ENCODE data around the gene NOC3L. TPM values are rescaled to one million over a fixed set of nuclear protein-coding genes. Genes with fewer than 3 reads are reported as not detected.

Gene NOC3L
- total RNA-seq, 1 donor from 2014 or later: 11.0 TPM

DNA sequence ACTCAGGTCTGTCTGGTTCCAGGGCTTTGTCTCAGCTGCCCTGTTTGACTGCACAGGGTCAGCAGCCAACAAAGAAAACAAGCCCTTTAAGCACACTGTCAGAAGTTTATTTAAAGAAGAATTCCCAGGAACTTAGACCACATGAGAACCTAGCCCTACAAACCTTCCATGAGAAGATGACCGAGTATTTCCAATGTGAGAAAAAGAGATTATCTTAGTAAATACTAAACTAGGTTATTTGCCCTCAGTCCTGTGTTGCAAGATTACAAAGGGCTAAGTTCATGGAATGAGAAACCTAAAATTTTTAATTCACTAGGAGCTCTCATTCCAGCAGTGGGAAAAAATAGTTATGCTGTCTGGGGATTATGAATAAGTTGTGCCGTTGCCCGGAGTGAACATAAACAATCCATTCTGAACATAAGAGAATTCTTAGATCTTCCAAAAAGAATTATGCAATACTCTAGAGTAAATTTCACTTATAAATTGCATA is 46.7 kb downstream of the NOC3L start:
- DNase-seq: no peak
- ATAC-seq: peak; percentile 38
- intact Hi-C loops (cut with micrococcal nuclease): loop anchor here (10.0 kb wide), 1 partner anchor 241 kb away; no protein-coding TSS in a partner anchor

DNA sequence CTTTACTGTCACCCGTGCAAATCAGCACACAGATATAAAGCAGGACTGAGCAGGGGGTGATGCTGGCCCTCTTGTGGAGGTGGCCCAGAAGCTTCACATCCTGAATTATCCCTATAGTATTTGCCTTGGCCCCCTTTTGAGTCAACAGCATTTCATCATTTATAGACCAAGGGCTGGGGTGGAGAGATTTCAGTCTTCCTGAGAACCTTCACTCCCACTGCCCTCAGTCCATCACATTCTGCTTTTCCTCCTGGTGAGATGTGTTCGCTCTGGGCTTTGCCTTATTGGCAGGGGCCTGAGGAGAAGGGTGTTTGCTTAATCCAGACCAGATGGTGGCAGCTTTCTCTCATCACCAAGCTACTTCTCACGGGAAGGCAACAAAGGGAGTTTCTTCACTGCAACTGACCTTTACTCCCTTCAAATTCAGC is 47.7 kb downstream of the NOC3L start:
- intact Hi-C loops (cut with micrococcal nuclease): loop anchor here (10.0 kb wide), 1 partner anchor 240 kb away; no protein-coding TSS in a partner anchor
- DNase-seq: no peak
- peak; percentile 55 for ATAC-seq

DNA sequence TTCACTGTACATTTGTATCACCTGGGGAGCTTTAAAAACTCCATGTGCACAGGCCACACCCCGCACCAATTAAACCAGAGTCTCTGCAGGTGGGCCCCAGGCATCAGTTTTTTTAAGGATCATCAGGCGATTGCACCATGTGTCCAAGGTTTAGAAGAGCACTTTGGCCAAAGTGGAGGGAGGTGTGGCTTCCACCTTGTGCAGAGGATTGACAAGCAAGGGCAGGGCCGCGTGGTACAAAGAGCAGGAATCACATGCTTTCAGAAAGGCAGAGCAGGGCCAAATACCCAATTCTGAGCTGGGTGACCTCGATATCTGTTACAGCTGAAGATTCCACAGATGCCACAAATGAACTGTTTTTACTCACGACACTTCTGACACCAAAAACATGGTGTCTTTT is 52.4 kb downstream of the NOC3L start:
- ATAC-seq (no peak), DNase-seq (no peak)
- intact Hi-C loops (cut with micrococcal nuclease): loop anchor here (10.0 kb wide), 1 partner anchor 236 kb away; no protein-coding TSS in a partner anchor

DNA sequence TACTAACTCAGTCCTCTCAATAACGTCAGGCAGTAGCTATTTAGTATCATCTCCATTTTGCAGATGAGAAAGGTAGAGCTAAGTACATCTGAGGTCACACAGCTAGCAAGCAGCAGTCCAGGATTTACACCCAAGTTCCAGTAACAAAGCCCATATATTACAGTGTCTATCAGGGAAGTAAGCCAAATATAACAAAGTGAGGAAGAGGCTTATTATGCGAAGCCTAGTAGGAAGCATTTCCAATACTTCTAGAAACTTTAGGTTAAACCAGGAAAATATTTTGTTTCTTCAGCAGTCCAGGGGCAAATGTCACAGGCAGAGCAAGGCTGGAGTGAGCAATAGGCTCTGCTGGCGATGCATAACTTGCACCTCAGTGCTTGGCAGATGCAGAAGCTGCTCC is 53.9 kb downstream of the NOC3L start:
- ATAC-seq (no peak), DNase-seq (no peak)
- intact Hi-C loops (cut with micrococcal nuclease): no loop called here

DNA sequence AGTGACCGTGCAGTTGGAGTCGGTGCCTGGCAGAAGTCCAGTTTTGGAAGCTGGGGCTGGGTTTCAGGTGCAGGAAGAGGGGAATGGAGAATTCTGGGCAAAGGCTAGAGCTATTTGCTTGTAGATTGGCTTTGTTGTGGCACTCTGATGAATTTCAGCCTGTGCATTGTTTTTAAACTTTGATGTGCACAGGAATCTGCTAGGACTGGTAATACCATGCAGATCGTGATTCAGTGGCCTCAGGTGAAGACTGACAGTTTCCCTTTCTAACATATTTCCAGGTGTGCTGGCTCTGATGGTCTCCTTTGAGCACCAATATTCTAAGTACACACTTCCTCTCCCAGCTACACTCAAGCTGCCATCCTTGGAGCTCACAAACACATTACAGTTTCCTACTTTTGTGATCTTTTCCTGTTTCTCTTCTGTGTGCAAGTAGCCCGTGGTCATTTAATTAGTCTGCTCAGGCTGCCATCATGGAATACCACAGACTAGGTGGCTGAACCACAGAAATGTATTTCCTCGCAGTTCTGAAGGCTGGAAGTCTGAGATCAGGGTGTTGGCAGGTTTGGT is 55.6 kb downstream of the NOC3L start:
- ATAC-seq (no peak), DNase-seq (no peak)
- intact Hi-C loops (cut with micrococcal nuclease): no loop called here

DNA sequence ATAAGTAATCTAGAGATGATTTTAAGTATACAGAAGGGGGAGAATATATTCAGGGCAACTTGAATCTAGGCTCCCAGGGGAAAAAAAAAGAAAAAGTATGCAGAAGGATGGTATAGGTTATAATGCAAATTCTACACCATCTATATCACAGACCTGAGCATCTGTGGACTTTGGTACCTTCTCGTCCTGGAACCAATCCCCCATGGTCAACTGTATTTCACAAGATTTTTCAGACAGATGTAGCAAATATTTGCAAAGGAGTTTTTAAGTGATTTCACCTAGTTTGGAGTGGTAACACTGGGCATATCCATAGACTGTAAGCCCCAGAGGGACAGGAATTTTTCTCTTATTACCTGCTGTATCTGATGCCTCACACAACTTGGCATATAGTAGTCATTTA is 58.8 kb downstream of the NOC3L start:
- intact Hi-C loops (cut with micrococcal nuclease): no loop called here
- DNase-seq: no peak
- no peak for ATAC-seq

DNA sequence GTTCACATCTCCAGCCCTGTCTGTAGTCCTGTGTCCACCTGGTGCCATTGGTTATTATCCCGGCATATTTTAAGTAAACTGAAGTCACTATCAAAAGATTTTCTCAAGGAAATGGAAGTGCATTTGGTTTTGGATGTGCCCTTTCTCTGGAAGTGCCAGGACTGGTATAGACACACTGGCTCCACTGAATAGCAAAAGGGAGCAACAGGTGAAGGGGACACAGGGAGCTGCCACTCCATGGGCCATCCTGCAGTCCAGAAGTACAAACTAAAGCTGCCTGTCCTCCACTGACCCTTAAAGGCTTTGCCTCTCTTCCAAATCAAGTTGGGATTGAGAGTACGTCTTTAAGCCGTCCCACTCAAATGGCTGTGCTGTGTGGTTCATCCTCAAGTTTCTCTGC is 62.7 kb downstream of the NOC3L start:
- DNase-seq (no peak), ATAC-seq (no peak)
- intact Hi-C loops (cut with micrococcal nuclease): no loop called here

DNA sequence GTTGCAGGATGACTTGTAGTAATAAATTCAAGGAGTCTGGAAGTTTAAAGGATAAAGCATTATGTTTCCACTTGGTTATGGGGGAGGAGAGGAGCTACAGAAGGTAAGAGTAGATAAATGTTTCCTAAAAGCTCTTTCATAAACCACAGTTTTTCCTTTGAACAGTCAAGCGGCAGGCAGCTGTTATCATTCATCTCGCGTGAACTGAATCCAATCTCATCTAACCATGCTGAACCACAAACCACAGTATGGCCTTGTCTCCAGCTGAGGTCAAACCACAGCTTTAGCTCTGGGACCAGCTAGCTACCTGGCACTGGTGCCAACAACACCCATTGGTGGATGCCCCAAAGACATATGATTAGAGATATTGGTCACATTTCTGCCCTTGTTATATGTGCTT is 63.3 kb downstream of the NOC3L start:
- no peak for DNase-seq
- ATAC-seq: no peak
- intact Hi-C loops (cut with micrococcal nuclease): no loop called here

DNA sequence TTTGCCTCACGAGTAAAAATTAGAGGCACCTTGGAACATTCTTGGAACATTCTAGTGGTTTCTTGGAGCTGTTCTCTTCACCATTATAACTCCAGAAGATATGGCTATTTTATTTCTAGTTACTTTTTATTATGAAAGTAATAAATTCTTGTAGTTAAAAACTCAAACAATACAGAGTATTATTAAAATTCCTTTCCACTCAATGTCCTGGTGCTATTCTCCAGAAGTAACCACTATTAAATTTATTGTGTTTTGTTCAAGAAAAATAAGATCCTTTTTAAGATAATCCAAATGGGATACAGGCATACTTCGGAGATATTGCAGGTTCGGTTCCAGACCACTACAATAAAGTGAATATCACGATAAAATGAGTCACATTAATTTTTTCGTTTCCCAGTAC is 68.6 kb downstream of the NOC3L start:
- ATAC-seq (no peak), DNase-seq (no peak)
- intact Hi-C loops (cut with micrococcal nuclease): no loop called here

DNA sequence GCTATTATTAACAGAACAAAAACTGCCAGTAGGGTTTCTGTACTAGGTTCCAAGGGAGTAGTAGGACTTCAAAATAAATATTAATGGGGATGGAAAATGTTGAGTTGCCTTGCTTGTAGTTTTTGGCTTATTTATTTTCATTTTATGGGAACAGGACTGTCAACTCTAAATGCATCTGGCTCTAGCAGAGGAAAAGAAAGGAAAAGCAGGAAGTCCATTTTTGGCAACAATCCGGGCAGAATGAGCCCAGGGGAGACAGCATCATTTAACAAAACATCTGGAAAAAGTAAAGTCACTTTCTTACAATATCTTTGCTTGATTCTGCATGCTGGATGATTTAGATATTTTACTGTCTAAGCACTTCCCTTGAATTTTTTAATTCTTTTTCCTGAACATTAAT is 69.4 kb downstream of the NOC3L start:
- DNase-seq: no peak
- ATAC-seq: peak; percentile 90
- intact Hi-C loops (cut with micrococcal nuclease): no loop called here

DNA sequence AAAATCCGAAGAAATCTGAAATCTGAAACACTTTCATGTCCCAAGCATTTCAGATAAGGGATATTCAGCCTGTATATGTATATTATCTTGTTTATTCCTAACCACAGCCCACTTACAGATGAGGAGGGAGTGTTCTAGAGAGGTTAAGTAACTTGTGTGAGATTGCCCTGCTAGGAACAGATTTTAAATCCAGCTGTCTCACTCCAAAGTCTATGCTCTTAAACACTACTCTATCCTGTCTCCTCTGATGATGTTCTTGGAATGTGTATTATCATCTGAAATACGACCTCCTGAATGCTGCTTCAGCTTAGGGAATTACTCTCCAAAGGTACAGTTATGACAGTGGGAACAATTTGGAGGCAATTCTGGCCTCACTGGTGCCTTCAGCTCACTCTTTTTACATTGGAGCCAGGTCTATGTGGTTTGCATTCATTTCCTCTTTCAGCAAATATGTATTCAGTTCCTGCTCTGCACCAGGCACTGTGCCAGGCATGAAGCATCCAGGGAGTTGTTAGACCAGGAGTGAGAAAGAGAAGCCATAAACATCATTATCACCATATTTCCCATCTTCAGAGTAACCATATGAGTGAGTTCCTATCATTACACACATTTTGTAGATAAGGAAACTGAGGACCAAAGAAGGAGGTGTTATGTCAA is 70.2 kb downstream of the NOC3L start:
- DNase-seq (peak; percentile 71), ATAC-seq (peak; percentile 75)
- intact Hi-C loops (cut with micrococcal nuclease): no loop called here

DNA sequence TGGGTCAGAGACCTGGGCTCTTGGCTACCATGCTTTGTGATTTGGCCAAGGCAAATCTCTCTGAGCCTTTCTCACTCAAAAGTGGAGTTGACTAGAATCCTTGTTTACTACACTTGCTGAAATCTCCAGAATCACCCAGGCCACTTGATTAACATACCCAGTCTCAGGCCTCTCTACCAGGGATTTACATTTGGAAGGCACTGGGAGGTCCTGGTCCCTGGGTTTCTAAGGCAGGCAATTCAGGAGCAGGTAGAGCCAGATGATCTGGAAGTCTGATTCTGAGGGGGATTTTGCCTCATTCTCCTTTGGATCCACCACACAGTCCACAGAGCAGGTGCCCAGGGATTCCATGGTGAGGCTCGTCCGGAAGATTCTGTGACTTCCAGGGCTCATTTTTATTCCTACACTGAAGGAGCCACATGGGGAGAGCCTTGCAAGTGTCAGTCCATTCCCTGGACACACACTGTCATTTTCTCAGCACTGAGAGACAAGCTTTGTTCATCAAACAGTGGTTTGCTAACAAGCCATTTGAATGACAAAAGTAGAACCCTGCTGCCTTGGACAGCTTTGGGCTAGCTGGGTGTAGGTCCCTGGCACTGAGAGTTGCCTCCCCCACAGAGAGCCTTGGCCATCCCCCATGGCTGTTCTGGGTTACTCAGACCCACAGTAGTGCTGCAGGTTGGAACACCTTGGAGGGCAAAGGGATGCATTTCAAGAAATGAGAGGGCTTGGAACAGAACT is 74.2 kb downstream of the NOC3L start:
- ATAC-seq (no peak), DNase-seq (no peak)
- intact Hi-C loops (cut with micrococcal nuclease): no loop called here

DNA sequence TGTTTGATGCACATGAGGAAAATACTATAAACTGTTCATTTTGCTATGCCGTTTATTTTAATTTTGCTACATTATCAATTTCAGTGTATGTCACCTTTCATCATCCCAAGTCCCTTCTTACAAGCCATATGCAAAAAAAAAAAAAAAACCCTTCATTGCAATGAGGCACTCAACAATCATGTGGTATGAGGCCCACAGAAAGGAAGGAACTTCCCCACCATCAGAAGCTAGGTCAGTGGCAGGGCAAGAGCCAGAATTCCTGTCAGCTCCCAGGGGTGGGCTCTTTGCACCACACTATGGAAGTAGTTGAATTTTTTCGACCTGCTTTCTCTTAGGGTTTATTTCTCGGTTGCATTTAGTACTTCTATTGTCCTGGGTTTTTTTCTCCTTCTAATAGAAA is 75.4 kb downstream of the NOC3L start:
- DNase-seq: no peak
- ATAC-seq: no peak
- intact Hi-C loops (cut with micrococcal nuclease): no loop called here

DNA sequence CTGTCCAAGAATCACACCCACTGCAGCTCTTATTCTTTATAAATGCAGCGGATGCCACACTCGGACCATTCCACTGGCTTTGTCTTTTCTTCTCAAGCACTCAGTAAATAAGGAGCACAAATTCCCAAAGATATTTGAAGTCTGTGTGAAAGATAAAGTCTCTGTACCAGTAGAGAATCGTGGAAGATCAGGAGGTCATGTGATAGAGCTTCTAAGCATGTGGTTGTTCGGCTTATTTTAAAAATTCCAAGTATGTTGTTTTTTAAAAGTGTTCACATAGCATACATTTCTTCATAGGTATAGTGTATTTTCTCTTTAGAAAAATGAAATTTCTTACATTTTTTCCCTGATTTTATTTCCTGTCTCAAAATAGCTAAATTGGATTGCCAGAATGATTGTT is 75.8 kb downstream of the NOC3L start:
- intact Hi-C loops (cut with micrococcal nuclease): no loop called here
- ATAC-seq (no peak), DNase-seq (no peak)

DNA sequence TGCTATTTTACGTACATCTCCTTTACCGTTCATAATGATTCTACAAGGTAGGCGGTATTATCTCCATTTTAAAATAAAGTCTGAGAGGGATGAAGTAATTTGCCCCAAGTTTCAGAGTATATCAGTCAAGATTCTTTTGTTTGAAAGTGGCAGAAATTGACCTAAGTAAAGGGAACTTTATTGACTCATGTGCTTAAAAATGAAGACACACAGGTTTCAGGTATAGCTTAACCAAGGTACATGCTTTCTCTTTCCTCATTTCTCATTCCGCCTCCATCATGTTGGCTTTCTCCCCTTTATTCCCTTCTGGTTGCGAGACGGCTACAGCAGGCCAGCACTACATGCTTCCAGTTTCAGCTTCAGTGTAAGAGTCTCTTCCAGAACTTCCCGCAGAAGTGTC is 77.5 kb downstream of the NOC3L start:
- no peak for DNase-seq
- intact Hi-C loops (cut with micrococcal nuclease): no loop called here
- no peak for ATAC-seq

Other genes starting within 250 kb of the NOC3L start
- gene TBC1D12, start 39.6 kb upstream of the NOC3L start, total RNA-seq: 4.8 TPM
- 0.82 TPM for gene HELLS, start 182.8 kb upstream of the NOC3L start, total RNA-seq